ENCODE results near the gene KRTAP10-8.
"Not testable (repeated sequence)": the region's sequence is repeated elsewhere in the genome, so short reads cannot be mapped to it uniquely, and the experiment has no call there.

KRTAP10-8 gene

DNA sequence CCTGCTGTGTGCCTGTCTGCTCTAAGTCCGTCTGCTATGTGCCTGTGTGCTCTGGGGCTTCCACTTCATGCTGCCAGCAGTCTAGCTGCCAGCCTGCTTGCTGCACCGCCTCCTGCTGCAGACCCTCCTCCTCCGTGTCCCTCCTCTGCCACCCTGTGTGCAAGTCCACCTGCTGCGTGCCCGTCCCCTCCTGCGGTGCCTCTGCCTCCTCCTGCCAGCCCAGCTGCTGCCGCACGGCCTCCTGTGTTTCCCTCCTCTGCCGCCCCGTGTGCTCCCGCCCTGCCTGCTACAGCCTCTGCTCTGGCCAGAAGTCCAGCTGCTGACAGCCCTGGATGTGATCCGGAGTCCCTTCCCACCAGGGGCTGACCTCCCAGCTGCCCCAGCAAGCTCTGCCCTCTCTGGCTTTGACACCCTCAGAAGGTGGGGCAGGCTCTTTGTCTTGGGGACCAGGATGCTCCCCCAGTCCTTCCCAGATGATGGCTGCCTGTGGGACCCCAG, 26.0 kb downstream of the KRTAP10-8 start:
- not testable (repeated sequence) for H3K36me3 Mint-ChIP-seq (ENCODE audit: insufficient read depth); H3K4me3 Mint-ChIP-seq; H3K4me1 Mint-ChIP-seq; H3K27me3 Mint-ChIP-seq; H3K27ac Mint-ChIP-seq (ENCODE audit: low read depth); ATAC-seq (replicated peaks; ENCODE audit: extremely low read depth, poor library complexity, severe bottlenecking); DNase-seq (ENCODE audit: low spot score in 2 of 2)
- peaks cover 14% of the 10 kb centered on the region for H3K9me3 Mint-ChIP-seq

DNA sequence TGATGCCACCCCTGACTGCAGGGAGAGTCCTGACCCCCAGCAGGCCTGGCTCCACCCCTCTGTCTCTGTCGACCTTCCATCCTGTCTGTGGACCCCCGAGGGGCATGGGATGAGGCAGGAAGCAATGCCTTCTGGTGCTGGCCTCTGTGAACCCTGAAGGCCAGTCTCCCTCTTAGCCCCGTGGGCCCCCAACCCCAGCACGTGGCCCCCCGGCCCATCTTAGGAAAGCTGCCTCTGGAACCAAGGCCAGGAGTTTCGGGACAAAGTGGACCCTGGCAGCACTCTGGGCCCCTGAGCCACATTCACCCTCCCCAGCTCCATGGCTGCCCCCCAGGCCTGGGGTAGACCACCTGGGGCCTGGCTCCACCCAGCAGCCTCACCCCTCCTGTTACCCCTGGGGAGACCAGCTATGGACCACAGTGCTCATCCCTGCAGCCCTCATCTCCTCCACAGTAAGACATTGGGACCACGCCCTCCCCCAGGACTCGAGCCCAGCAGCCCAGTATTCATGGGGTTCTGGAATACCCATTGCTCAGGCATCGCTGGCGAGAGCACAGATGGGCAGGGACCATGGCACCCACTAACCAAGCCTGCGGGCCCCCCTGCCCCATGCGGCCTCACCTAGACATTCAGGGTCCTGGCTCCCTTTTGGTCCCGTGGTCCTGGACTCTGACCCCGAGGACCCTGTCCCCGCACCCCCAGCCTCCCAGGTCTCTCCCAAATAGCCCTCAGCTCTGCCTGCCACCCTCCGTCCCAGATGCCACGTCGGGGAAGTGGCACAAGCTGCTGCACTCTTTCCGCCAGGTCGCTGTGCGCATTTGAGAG, 26.8 kb downstream of the KRTAP10-8 start:
- not testable (repeated sequence) for ATAC-seq (replicated peaks; ENCODE audit: extremely low read depth, poor library complexity, severe bottlenecking); H3K4me3 Mint-ChIP-seq; H3K9me3 Mint-ChIP-seq; DNase-seq (ENCODE audit: low spot score in 2 of 2); H3K27me3 Mint-ChIP-seq; H3K27ac Mint-ChIP-seq (ENCODE audit: low read depth); H3K4me1 Mint-ChIP-seq; H3K36me3 Mint-ChIP-seq (ENCODE audit: insufficient read depth)

GRCh38 chr21:44639331-44639655, 27.4 kb downstream of the KRTAP10-8 start:
- ATAC-seq (replicated peaks; ENCODE audit: extremely low read depth, poor library complexity, severe bottlenecking) (no peak), DNase-seq (ENCODE audit: low spot score in 2 of 2) (no peak)
- H3K4me3 Mint-ChIP-seq, result no peak overlapping the region
- H3K4me1 Mint-ChIP-seq, result peaks cover 6% of the 10 kb centered on the region
- no peaks in the 10 kb centered on the region for H3K27me3 Mint-ChIP-seq
- H3K36me3 Mint-ChIP-seq (ENCODE audit: insufficient read depth), result no peaks in the 10 kb centered on the region
- H3K9me3 Mint-ChIP-seq, result peaks cover 9% of the 10 kb centered on the region
- H3K27ac Mint-ChIP-seq (ENCODE audit: low read depth), result no peak overlapping the region

DNA sequence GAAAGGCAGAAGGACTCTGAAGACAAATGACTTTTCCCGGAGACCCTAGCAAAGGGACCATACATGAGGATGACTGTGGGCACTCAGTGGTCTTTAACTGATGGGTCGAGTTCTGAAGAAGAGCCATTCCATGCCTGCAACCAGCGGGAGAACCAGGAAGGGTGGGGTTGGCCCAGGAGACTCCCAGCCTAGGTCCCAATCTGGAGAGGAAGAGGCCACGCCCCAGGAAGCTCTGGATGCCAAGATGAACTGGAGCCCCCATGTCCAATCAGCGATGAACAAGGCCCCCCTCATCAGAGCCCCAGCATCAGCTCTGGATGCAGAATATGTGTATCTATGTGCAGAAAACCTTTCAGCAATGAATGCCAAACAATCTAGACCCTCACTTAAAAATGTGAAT, 28.9 kb downstream of the KRTAP10-8 start:
- no peaks in the 10 kb centered on the region for H3K27me3 Mint-ChIP-seq
- H3K4me3 Mint-ChIP-seq, result no peak overlapping the region
- H3K4me1 Mint-ChIP-seq, result peaks cover 6% of the 10 kb centered on the region
- no peak overlapping the region for H3K27ac Mint-ChIP-seq (ENCODE audit: low read depth)
- no peak for DNase-seq (ENCODE audit: low spot score in 2 of 2)
- H3K9me3 Mint-ChIP-seq, result peaks cover 16% of the 10 kb centered on the region
- no peaks in the 10 kb centered on the region for H3K36me3 Mint-ChIP-seq (ENCODE audit: insufficient read depth)
- ATAC-seq (replicated peaks; ENCODE audit: extremely low read depth, poor library complexity, severe bottlenecking), result no peak

DNA sequence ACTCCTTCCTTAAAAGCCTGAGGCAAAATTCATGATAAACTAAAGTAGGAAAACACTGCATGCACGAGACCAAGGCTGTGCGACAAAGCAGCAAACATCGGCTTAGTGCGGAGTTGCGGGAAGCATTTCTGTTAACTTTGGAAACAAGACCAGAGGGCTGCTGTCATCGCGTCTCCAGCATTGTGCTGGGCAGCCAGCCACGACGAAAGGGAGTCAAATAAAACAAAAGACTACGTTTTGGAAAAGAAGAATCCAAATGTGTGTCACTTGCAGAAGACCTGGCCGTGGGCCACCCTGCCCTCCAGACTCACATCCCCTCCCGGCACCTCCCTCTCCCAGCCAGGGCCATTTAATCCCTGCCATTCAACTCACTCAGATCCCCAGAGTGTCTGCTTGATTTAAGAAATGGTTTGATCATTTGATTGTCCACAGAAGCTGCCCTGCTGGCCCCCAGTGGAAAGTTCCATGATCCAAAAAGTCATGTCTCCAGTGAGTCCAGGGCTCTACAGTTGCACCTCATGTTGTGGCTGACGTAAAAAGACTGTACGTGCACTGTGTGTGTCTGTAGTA, 31.9 kb downstream of the KRTAP10-8 start:
- Mint-ChIP-seq H3K9me3 (peaks cover 16% of the 10 kb centered on the region), H3K4me3 (no peak overlapping the region), H3K27ac (ENCODE audit: low read depth) (no peak overlapping the region), H3K27me3 (no peaks in the 10 kb centered on the region), H3K36me3 (ENCODE audit: insufficient read depth) (no peaks in the 10 kb centered on the region), H3K4me1 (peaks cover 8% of the 10 kb centered on the region)
- no peak for ATAC-seq (replicated peaks; ENCODE audit: extremely low read depth, poor library complexity, severe bottlenecking)
- DNase-seq (ENCODE audit: low spot score in 2 of 2), result no peak

GRCh38 chr21:44644878-44645277, 33.0 kb downstream of the KRTAP10-8 start:
- peaks cover 16% of the 10 kb centered on the region for H3K9me3 Mint-ChIP-seq
- no peak for ATAC-seq (replicated peaks; ENCODE audit: extremely low read depth, poor library complexity, severe bottlenecking)
- H3K27ac Mint-ChIP-seq (ENCODE audit: low read depth), result no peak overlapping the region
- no peak for DNase-seq (ENCODE audit: low spot score in 2 of 2)
- no peak overlapping the region for H3K4me3 Mint-ChIP-seq
- no peaks in the 10 kb centered on the region for H3K36me3 Mint-ChIP-seq (ENCODE audit: insufficient read depth)
- H3K4me1 Mint-ChIP-seq, result peaks cover 14% of the 10 kb centered on the region
- H3K27me3 Mint-ChIP-seq, result no peaks in the 10 kb centered on the region

DNA sequence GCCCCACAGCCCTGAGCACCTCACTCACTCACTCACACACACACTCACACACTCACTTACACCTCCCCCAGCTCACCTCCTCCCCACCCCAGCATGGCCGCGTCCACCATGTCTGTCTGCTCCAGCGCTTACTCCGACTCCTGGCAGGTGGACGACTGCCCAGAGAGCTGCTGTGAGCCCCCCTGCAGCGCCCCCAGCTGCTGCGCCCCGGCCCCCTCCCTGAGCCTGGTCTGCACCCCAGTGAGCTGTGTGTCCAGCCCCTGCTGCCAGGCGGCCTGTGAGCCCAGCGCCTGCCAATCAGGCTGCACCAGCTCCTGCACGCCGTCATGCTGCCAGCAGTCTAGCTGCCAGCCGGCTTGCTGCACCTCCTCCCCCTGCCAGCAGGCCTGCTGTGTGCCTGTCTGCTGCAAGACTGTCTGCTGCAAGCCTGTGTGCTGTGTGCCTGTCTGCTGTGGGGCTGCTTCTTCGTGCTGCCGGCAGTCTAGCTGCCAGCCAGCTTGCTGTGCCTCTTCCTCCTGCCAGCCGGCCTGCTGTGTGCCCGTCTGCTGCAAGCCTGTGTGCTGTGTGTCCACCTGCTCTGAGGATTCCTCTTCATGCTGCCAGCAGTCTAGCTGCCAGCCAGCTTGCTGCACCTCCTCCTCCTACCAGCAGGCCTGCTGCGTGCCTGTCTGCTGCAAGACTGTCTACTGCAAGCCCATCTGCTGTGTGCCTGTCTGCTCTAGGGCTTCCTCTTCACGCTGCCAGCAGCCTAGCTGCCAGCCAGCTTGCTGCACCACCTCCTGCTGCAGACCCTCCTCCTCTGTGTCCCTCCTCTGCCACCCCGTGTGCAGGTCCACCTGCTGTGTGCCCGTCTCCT, 34.7 kb downstream of the KRTAP10-8 start, which contains the start of gene KRTAP10-11:
TSS of gene KRTAP10-11 (plus strand) at position 49 of the 856 bp plus-strand sequence. CDS start at position 94, 45 bp downstream.
- DNase-seq (ENCODE audit: low spot score in 2 of 2); ATAC-seq (replicated peaks; ENCODE audit: extremely low read depth, poor library complexity, severe bottlenecking); H3K9me3 Mint-ChIP-seq; H3K27me3 Mint-ChIP-seq; H3K36me3 Mint-ChIP-seq (ENCODE audit: insufficient read depth); H3K4me3 Mint-ChIP-seq: not testable (repeated sequence)
- peaks cover 22% of the 10 kb centered on the region for H3K4me1 Mint-ChIP-seq
- peak within 1 kb of the TSS; percentile 49 for H3K27ac Mint-ChIP-seq (ENCODE audit: low read depth)

- Mint-ChIP-seq H3K4me1 (peaks cover 22% of the 10 kb centered on the region), H3K36me3 (ENCODE audit: insufficient read depth) (no peaks in the 10 kb centered on the region), H3K4me3 (no peak overlapping the region), H3K27ac (ENCODE audit: low read depth) (peak overlapping the region; percentile 49), H3K9me3 (peaks cover 8% of the 10 kb centered on the region), H3K27me3 (no peaks in the 10 kb centered on the region)
- ATAC-seq (replicated peaks; ENCODE audit: extremely low read depth, poor library complexity, severe bottlenecking) (no peak), DNase-seq (ENCODE audit: low spot score in 2 of 2) (no peak)
Measured at GRCh38 chr21:44647222-44647552, 35.3 kb downstream of the KRTAP10-8 start.

- H3K36me3 Mint-ChIP-seq (ENCODE audit: insufficient read depth), result no peaks in the 10 kb centered on the region
- H3K27ac Mint-ChIP-seq (ENCODE audit: low read depth), result no peak overlapping the region
- DNase-seq (ENCODE audit: low spot score in 2 of 2) (no peak), ATAC-seq (replicated peaks; ENCODE audit: extremely low read depth, poor library complexity, severe bottlenecking) (no peak)
- no peak overlapping the region for H3K4me3 Mint-ChIP-seq
- peaks cover 27% of the 10 kb centered on the region for H3K4me1 Mint-ChIP-seq
- no peaks in the 10 kb centered on the region for H3K27me3 Mint-ChIP-seq
- peaks cover 8% of the 10 kb centered on the region for H3K9me3 Mint-ChIP-seq
Measured at GRCh38 chr21:44648557-44649311, 36.9 kb downstream of the KRTAP10-8 start.

GRCh38 chr21:44649521-44650100, 37.7 kb downstream of the KRTAP10-8 start:
- no peak for ATAC-seq (replicated peaks; ENCODE audit: extremely low read depth, poor library complexity, severe bottlenecking)
- H3K4me3 Mint-ChIP-seq, result no peak overlapping the region
- no peaks in the 10 kb centered on the region for H3K27me3 Mint-ChIP-seq
- H3K9me3 Mint-ChIP-seq, result peaks cover 4% of the 10 kb centered on the region
- no peak overlapping the region for H3K27ac Mint-ChIP-seq (ENCODE audit: low read depth)
- H3K4me1 Mint-ChIP-seq, result peaks cover 36% of the 10 kb centered on the region
- peaks cover 4% of the 10 kb centered on the region for H3K36me3 Mint-ChIP-seq (ENCODE audit: insufficient read depth)
- DNase-seq (ENCODE audit: low spot score in 2 of 2), result no peak

DNA sequence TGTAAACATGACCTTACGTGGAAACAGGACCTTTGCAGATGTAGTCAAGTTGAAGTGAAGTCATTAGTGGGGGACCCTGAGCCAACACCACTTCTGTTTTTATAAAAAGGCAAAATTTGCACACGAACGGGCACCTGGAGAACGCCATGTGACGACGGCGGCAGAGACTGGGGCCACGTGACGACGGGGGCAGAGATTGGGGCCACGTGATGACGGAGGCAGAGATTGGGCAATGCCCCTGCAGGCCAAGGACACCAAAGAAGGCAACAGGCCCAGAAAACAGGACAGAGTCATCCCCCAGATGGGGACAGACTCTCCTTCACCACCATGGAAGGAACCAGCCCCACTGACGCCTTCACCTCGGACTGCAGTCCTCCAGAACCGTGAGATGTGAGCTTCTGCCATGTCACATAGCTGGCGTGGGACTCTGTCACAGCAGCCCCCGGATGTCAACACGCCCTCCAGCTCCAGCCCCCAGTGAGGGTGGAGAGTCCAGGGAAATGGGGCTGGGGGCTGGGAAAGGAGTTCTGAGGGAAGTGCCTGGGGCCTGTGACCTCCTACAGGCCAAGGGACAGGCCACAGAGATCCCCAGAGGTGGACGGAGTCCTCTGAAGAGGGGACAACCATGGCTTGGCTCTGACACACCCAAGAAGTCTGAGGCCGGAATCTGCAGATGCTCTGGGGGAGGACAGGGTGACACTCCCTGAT, 38.5 kb downstream of the KRTAP10-8 start:
- DNase-seq (ENCODE audit: low spot score in 2 of 2) (no peak), ATAC-seq (replicated peaks; ENCODE audit: extremely low read depth, poor library complexity, severe bottlenecking) (no peak)
- Mint-ChIP-seq H3K4me3 (no peak overlapping the region), H3K36me3 (ENCODE audit: insufficient read depth) (peaks cover 6% of the 10 kb centered on the region), H3K27me3 (no peaks in the 10 kb centered on the region), H3K4me1 (peaks cover 40% of the 10 kb centered on the region), H3K27ac (ENCODE audit: low read depth) (no peak overlapping the region), H3K9me3 (no peaks in the 10 kb centered on the region)

All from central memory CD8-positive, alpha-beta T cell (primary cell).